HG02840 (cell line): Measurements from ENCODE around the gene SLC19A3.

ENCODE experiments used
- ATAC-seq: cut with Tn5 transposase; IDR thresholded peaks from one replicate; pipeline ENCODE4 v1.9.1; 2021; ENCODE audit warnings: mild to moderate bottlenecking, moderate library complexity, moderate number of reproducible peaks; ENCODE audit not compliant: unreplicated experiment, low FRiP score

SLC19A3 gene

GRCh38 chr2:227642656-227643055 is 75.2 kb downstream of the SLC19A3 start:
- ATAC-seq = no peak

- ATAC-seq = no peak
Measured at GRCh38 chr2:227634201-227634600, 83.6 kb downstream of the SLC19A3 start.
